H9 (cell line): ENCODE results near the gene MED27. TPM values are rescaled to one million over a fixed set of nuclear protein-coding genes. Genes with fewer than 3 reads are reported as not detected.

ENCODE experiments used
- DNase-seq: peaks from one replicate; pipeline ENCODE4 v3.0.0-alpha.2; 2017
- H2AFZ ChIP-seq: one replicate; pipeline ENCODE4 v1.6.1; 2013; ENCODE audit warnings: mild to moderate bottlenecking, low read length, control low read depth, moderate library complexity
- H2AK5ac ChIP-seq: 2 replicates; pipeline ENCODE4 v1.6.1; 2013; ENCODE audit warnings: low read length, control low read depth, mixed read lengths; ENCODE audit not compliant: insufficient read length
- H2BK120ac ChIP-seq: one replicate; pipeline ENCODE4 v1.6.1; 2013; ENCODE audit warnings: low read depth, mild to moderate bottlenecking, low read length, control low read depth, inconsistent platforms; ENCODE audit not compliant: poor library complexity, severe bottlenecking
- H2BK12ac ChIP-seq: 2 replicates; pipeline ENCODE4 v1.6.1; 2013; ENCODE audit warnings: low read length, control low read depth, mixed read lengths, low read depth; ENCODE audit not compliant: insufficient read length
- H2BK15ac ChIP-seq: 2 replicates; pipeline ENCODE4 v1.6.1; 2013; ENCODE audit warnings: low read depth, low read length, control low read depth
- H2BK20ac ChIP-seq: one replicate; pipeline ENCODE4 v1.6.1; 2013; ENCODE audit warnings: low read depth, mild to moderate bottlenecking, low read length, control low read depth, inconsistent platforms; ENCODE audit not compliant: poor library complexity, severe bottlenecking
- H2BK5ac ChIP-seq: 2 replicates; pipeline ENCODE4 v1.6.1; 2013; ENCODE audit warnings: low read length, control low read depth, mixed read lengths; ENCODE audit not compliant: insufficient read length
- H3K14ac ChIP-seq: 2 replicates; pipeline ENCODE4 v1.6.1; 2013; ENCODE audit warnings: low read length, control low read depth; ENCODE audit not compliant: insufficient read depth
- H3K18ac ChIP-seq: 2 replicates; pipeline ENCODE4 v1.6.1; 2013; ENCODE audit warnings: low read depth, mild to moderate bottlenecking, mixed read lengths, low read length, control low read depth; ENCODE audit not compliant: insufficient read length
- H3K23ac ChIP-seq: 2 replicates; pipeline ENCODE4 v1.6.1; 2013; ENCODE audit warnings: low read length, control low read depth, mixed read lengths, low read depth; ENCODE audit not compliant: insufficient read length
- H3K23me2 ChIP-seq: 2 replicates; pipeline ENCODE4 v1.6.1; 2013; ENCODE audit warnings: low read depth, mild to moderate bottlenecking, mixed read lengths, low read length, control low read depth; ENCODE audit not compliant: insufficient read length, poor library complexity, severe bottlenecking
- H3K27ac ChIP-seq: 2 replicates; pipeline ENCODE4 v1.5.1; 2013; ENCODE audit warnings: low read length, control low read depth, mixed read lengths, low read depth; ENCODE audit not compliant: insufficient read length
- H3K27me3 ChIP-seq: 2 replicates; pipeline ENCODE4 v1.6.1; 2013; ENCODE audit warnings: low read length, control low read depth, inconsistent platforms; ENCODE audit not compliant: insufficient read depth
- H3K4ac ChIP-seq: 2 replicates; pipeline ENCODE4 v1.6.1; 2013; ENCODE audit warnings: low read depth, mild to moderate bottlenecking, control low read depth, inconsistent platforms, low read length, moderate library complexity
- H3K4me1 ChIP-seq: 2 replicates; pipeline ENCODE4 v1.6.1; 2013; ENCODE audit warnings: low read length, control low read depth, inconsistent platforms; ENCODE audit not compliant: insufficient read depth
- H3K4me2 ChIP-seq: 2 replicates; pipeline ENCODE4 v1.6.1; 2013; ENCODE audit warnings: low read length, control low read depth, mixed read lengths; ENCODE audit not compliant: insufficient read length, insufficient read depth
- H3K56ac ChIP-seq: 2 replicates; pipeline ENCODE4 v1.6.1; 2013; ENCODE audit warnings: low read depth, mild to moderate bottlenecking, mixed read lengths, low read length, control low read depth; ENCODE audit not compliant: insufficient read length
- H3K79me1 ChIP-seq: 2 replicates; pipeline ENCODE4 v1.6.1; 2013; ENCODE audit warnings: low read depth, mild to moderate bottlenecking, moderate library complexity, low read length, control low read depth, inconsistent platforms; ENCODE audit not compliant: insufficient read depth, poor library complexity, severe bottlenecking
- H3K79me2 ChIP-seq: 2 replicates; pipeline ENCODE4 v1.6.1; 2013; ENCODE audit warnings: low read length, control low read depth, inconsistent platforms; ENCODE audit not compliant: insufficient read depth
- H3K9ac ChIP-seq: 2 replicates; pipeline ENCODE4 v1.6.1; 2013; ENCODE audit warnings: low read length, control low read depth, mixed read lengths; ENCODE audit not compliant: insufficient read length; ENCODE audit errors: extremely low read depth
- H3K9me3 ChIP-seq: one replicate; pipeline ENCODE4 v1.6.1; 2013; ENCODE audit warnings: low read depth, low read length, inconsistent platforms; ENCODE audit not compliant: control insufficient read depth
- H3T11ph ChIP-seq: one replicate; pipeline ENCODE4 v1.6.1; 2013; ENCODE audit warnings: mild to moderate bottlenecking, low read length, control low read depth, inconsistent platforms
- H4K20me1 ChIP-seq: one replicate; pipeline ENCODE4 v1.6.1; 2013; ENCODE audit not compliant: control insufficient read depth, insufficient read length, insufficient read depth
- H4K5ac ChIP-seq: 2 replicates; pipeline ENCODE4 v1.6.1; 2013; ENCODE audit warnings: low read depth, mild to moderate bottlenecking, mixed read lengths, low read length, control low read depth; ENCODE audit not compliant: insufficient read length
- H4K8ac ChIP-seq: replicated peaks from 2 replicates; pipeline ENCODE4 v1.6.1; 2013; ENCODE audit warnings: low read length, control low read depth, mixed read lengths, low read depth; ENCODE audit not compliant: insufficient read length
- H4K91ac ChIP-seq: 2 replicates; pipeline ENCODE4 v1.6.1; 2013; ENCODE audit warnings: low read depth, mild to moderate bottlenecking, moderate library complexity, mixed read lengths, low read length, control low read depth; ENCODE audit not compliant: insufficient read length
- H3K27ac Mint-ChIP-seq, 3 experiments: 2 replicates in 2 of 3; 3 replicates in 1 of 3; pipeline ENCODE4 v1.8.0; 2020 to 2021; ENCODE audit warnings: mixed read lengths in 3 of 3, mild to moderate bottlenecking in 1 of 3, moderate library complexity in 1 of 3
- H3K27me3 Mint-ChIP-seq: 2 replicates; pipeline ENCODE4 v1.8.0; 2021; ENCODE audit warnings: low read depth, mild to moderate bottlenecking, moderate library complexity, mixed read lengths
- H3K36me3 Mint-ChIP-seq, 3 experiments: 2 replicates in 2 of 3; 3 replicates in 1 of 3; pipeline ENCODE4 v1.8.0; 2020 to 2021; ENCODE audit warnings: low read depth in 3 of 3, mixed read lengths in 3 of 3; ENCODE audit not compliant: insufficient read depth in 1 of 3
- H3K4me1 Mint-ChIP-seq, 2 experiments: 2 replicates each; pipeline ENCODE4 v1.8.0; 2020; ENCODE audit warnings: mixed read lengths in 2 of 2
- H3K4me3 Mint-ChIP-seq, 2 experiments: 2 replicates in 1 of 2; 3 replicates in 1 of 2; pipeline ENCODE4 v1.8.0; 2020 to 2021; ENCODE audit warnings: mild to moderate bottlenecking in 2 of 2, mixed read lengths in 2 of 2, moderate library complexity in 1 of 2
- H3K9me3 Mint-ChIP-seq, 2 experiments: 2 replicates in 1 of 2; 3 replicates in 1 of 2; pipeline ENCODE4 v1.8.0; 2020; ENCODE audit warnings: mild to moderate bottlenecking in 2 of 2, mixed read lengths in 2 of 2, moderate library complexity in 1 of 2
- CTCF ChIP-seq: fragments of 200-600 bp; sonication (generic); conservative IDR thresholded peaks from 3 replicates; pipeline ENCODE4 v1.8.0; 2021; ENCODE audit warnings: antibody characterized with exemption, mild to moderate bottlenecking
- WGBS: extraction: QIAGEN DNeasy Blood & Tissue Kit; methylation state at CpG from one replicate; pipeline ENCODE4 v1.1.7; 2013; ENCODE audit warnings: missing lambda C conversion rate, low lambda C conversion rate, mixed read lengths; ENCODE audit not compliant: insufficient read length; ENCODE audit errors: extremely low coverage; 5-methylcytosine and 5-hydroxymethylcytosine counted together
- total RNA-seq: library from RNA; stranded (reverse); gene quantifications from 2 replicates; pipeline ENCODE4 v1.2.1, GENCODE V29; 2021

The MED27 gene
- total RNA-seq, 1 experiment from 2014 or later, result 33.5 TPM

- H3K4ac ChIP-seq, result no peak overlapping the region
- H3K14ac ChIP-seq, result no peak overlapping the region
- H3K9ac ChIP-seq, result no peak overlapping the region
- H3K56ac ChIP-seq, result no peak overlapping the region
- no peak overlapping the region for H3T11ph ChIP-seq
- Mint-ChIP-seq H3K27ac (peak overlapping the region in 1 of 3 experiments; percentile 86; a peak in 3 of 7 replicates), H3K4me3 (no peak overlapping the region), H3K27me3 (no peaks in the 10 kb centered on the region), H3K4me1 (peaks cover 22 to 28% of the 10 kb centered on the region in 2 experiments), H3K36me3 (peaks cover 0 to 10% (median 8%) of the 10 kb centered on the region in 3 experiments; a peak in 3 of 7 replicates), H3K9me3 (no peaks in the 10 kb centered on the region)
- no peak overlapping the region for H2BK12ac ChIP-seq
- H4K91ac ChIP-seq, result no peak overlapping the region
- no peak overlapping the region for H2BK120ac ChIP-seq
- H2AK5ac ChIP-seq, result no peak overlapping the region
- H4K20me1 ChIP-seq, result no peaks in the 10 kb centered on the region
- no peak overlapping the region for H4K5ac ChIP-seq
- no peak overlapping the region for H2BK5ac ChIP-seq
- H3K23ac ChIP-seq, result no peak overlapping the region
- no peak overlapping the region for H2BK15ac ChIP-seq
- no peaks in the 10 kb centered on the region for H3K79me2 ChIP-seq
- no peak overlapping the region for H4K8ac ChIP-seq
- no peaks in the 10 kb centered on the region for H3K9me3 ChIP-seq
- no peaks in the 10 kb centered on the region for H3K27me3 ChIP-seq
- H2AFZ ChIP-seq, result no peak overlapping the region
- H3K23me2 ChIP-seq, result no peaks in the 10 kb centered on the region
- H3K4me1 ChIP-seq, result peaks cover 16% of the 10 kb centered on the region
- no peak for DNase-seq
- H3K4me2 ChIP-seq, result no peak overlapping the region
- WGBS, result no CpG with 5 or more reads among the region's 5 CpGs
- no peak overlapping the region for H2BK20ac ChIP-seq
- H3K79me1 ChIP-seq, result no peaks in the 10 kb centered on the region
- H3K27ac ChIP-seq, result no peak overlapping the region
- H3K18ac ChIP-seq, result no peak overlapping the region
- no peak for TF ChIP-seq CTCF
Measured at GRCh38 chr9:131942146-131942720, 137.4 kb downstream of the MED27 start.
